GM12878 (cell line): ENCODE measurements around the gene CPSF6. TPM values are rescaled to one million over a fixed set of nuclear protein-coding genes. Genes with fewer than 3 reads are reported as not detected.

ENCODE experiments used
- ATAC-seq: fragments of 200-7000 bp; cut with Tn5 transposase; 3 replicates; pipeline ENCODE4 v1.9.1; 2020; ENCODE audit warnings: mild to moderate bottlenecking, moderate library complexity
- BruUV-seq: library from RNA; stranded (reverse); fragments of 400-500 nt; replicated peaks from 2 replicates; lab custom pipeline; 2021; lab: Mats Ljungman, UMichigan
- CTCF ChIA-PET: fragments of 300-600 bp; sonication (Branson Sonifier 250); formaldehyde crosslinking; extraction: SDS; loops from one replicate; lab custom pipeline; 2021; ENCODE audit warnings: inconsistent platforms; lab: Yijun Ruan, JAX
- POLR2A ChIA-PET: fragments of 350-600 bp; formaldehyde crosslinking; extraction: SDS; loops from one replicate; lab custom pipeline; 2021; ENCODE audit warnings: inconsistent platforms; lab: Charles Lee
- RAD21 ChIA-PET: fragments of 300-600 bp; sonication (Branson Sonifier 250); formaldehyde crosslinking; loops from one replicate; lab custom pipeline; 2023; ENCODE audit warnings: antibody characterized with exemption; ENCODE audit not compliant: unreplicated experiment; lab: Charles Lee
- SMC1A ChIA-PET: fragments of 300-600 bp; sonication (Branson Sonifier 250); formaldehyde crosslinking; loops from one replicate; lab custom pipeline; 2023; ENCODE audit not compliant: unreplicated experiment, uncharacterized antibody; lab: Charles Lee
- DNase-seq: peaks from one replicate; pipeline ENCODE4 v3.0.0-alpha.2; 2011; ENCODE audit warnings: low read depth, low spot score
- FAIRE-seq: peaks from 3 replicates; lab custom pipeline; 2011; peaks lifted over from hg19 to GRCh38; lab: Jason Lieb, UNC
- H2AFZ ChIP-seq: 2 replicates; pipeline ENCODE4 v1.6.0; 2011; ENCODE audit warnings: low read depth, low read length, control low read depth; ENCODE audit not compliant: control insufficient read depth
- H3K27ac ChIP-seq: 2 replicates; pipeline ENCODE4 v1.5.1; 2011; ENCODE audit warnings: control low read depth; ENCODE audit not compliant: control insufficient read depth, insufficient read depth
- H3K27me3 ChIP-seq, 2 experiments: replicated peaks in 1 of 2; 2 replicates each; pipeline versions ENCODE4 v1.6.0 to v1.6.1; 2011; ENCODE audit warnings: low read length in 1 of 2; ENCODE audit not compliant: control insufficient read depth in 2 of 2, insufficient read depth in 2 of 2
- H3K36me3 ChIP-seq, 2 experiments: 2 replicates each; pipeline ENCODE4 v1.5.1; 2011; ENCODE audit warnings: low read length in 1 of 2; ENCODE audit not compliant: control insufficient read depth in 2 of 2, insufficient read depth in 2 of 2
- H3K4me1 ChIP-seq: 2 replicates; pipeline ENCODE4 v1.6.1; 2011; ENCODE audit warnings: mild to moderate bottlenecking, low read length, moderate library complexity, mixed read lengths; ENCODE audit not compliant: control insufficient read depth, insufficient read depth
- H3K4me2 ChIP-seq: 2 replicates; pipeline ENCODE4 v1.6.0; 2011; ENCODE audit warnings: control low read depth; ENCODE audit not compliant: control insufficient read depth, insufficient read depth
- H3K4me3 ChIP-seq: fragments of 200-600 bp; sonication (generic); 2 replicates; pipeline ENCODE4 v1.5.1; 2016
- H3K79me2 ChIP-seq: 2 replicates; pipeline ENCODE4 v1.6.0; 2011; ENCODE audit warnings: low read length; ENCODE audit not compliant: control insufficient read depth, insufficient read depth
- H3K9ac ChIP-seq: 2 replicates; pipeline ENCODE4 v1.8.0; 2011; ENCODE audit warnings: low read length, control low read depth, mixed read lengths; ENCODE audit not compliant: control insufficient read depth, insufficient read depth
- H3K9me3 ChIP-seq: replicated peaks from 3 replicates; pipeline ENCODE4 v1.5.1; 2011; ENCODE audit warnings: mild to moderate bottlenecking, low read length; ENCODE audit not compliant: control insufficient read depth, insufficient read depth
- H4K20me1 ChIP-seq: 2 replicates; pipeline ENCODE4 v1.6.0; 2011; ENCODE audit not compliant: control insufficient read depth, insufficient read depth
- CEBPB ChIP-seq, 2 experiments: fragments of 150-350 bp in 1 of 2; IDR thresholded peaks; 2 replicates each; pipeline ENCODE4 v1.6.1; 2012 to 2014; ENCODE audit warnings: low read depth in 2 of 2, low read length in 2 of 2, borderline replicate concordance in 1 of 2, inconsistent platforms in 1 of 2
- FOS ChIP-seq: IDR thresholded peaks from 3 replicates; pipeline ENCODE4 v1.6.1; 2011; ENCODE audit warnings: borderline replicate concordance; ENCODE audit not compliant: insufficient read length; ENCODE audit errors: extremely low read depth
- NR2F1 ChIP-seq: fragments of 450-650 bp; conservative IDR thresholded peaks from 2 replicates; pipeline ENCODE4 v1.6.1; 2017; ENCODE audit warnings: mild to moderate bottlenecking
- PKNOX1 ChIP-seq: fragments of 450-650 bp; IDR thresholded peaks from 2 replicates; pipeline ENCODE4 v1.6.1; 2016; ENCODE audit warnings: mild to moderate bottlenecking
- POU2F2 ChIP-seq: IDR thresholded peaks from 3 replicates; pipeline ENCODE4 v1.6.1; 2011; ENCODE audit warnings: low read depth, mild to moderate bottlenecking, low read length, borderline replicate concordance
- RUNX3 ChIP-seq: IDR thresholded peaks from 2 replicates; pipeline ENCODE4 v1.6.1; 2012; ENCODE audit warnings: low read length, inconsistent platforms
- YY1 ChIP-seq: IDR thresholded peaks from 2 replicates; pipeline ENCODE4 v1.6.1; 2011; ENCODE audit warnings: low read depth, mild to moderate bottlenecking, low read length
- ZNF207 ChIP-seq: fragments of 450-650 bp; IDR thresholded peaks from 2 replicates; pipeline ENCODE4 v1.6.1; 2014; ENCODE audit warnings: antibody characterized with exemption, mild to moderate bottlenecking, borderline replicate concordance
- WGBS: methylation state at CpG from one replicate; pipeline ENCODE4 v1.1.6; 2016; ENCODE audit warnings: low lambda C conversion rate; ENCODE audit not compliant: insufficient replicate concordance, insufficient coverage; ENCODE audit errors: missing lambda C conversion rate; 5-methylcytosine and 5-hydroxymethylcytosine counted together
- in situ Hi-C: fragments of 300-500 bp; cut with MboI; formaldehyde crosslinking; loops from 9 replicates; pipeline ENCODE4 v1.14.3; 2018; ENCODE audit warnings: mixed read lengths
- intact Hi-C: fragments of 100-400 bp; cut with micrococcal nuclease; formaldehyde crosslinking; loops from one replicate; pipeline ENCODE4 v1.14.2; 2022; ENCODE audit not compliant: unreplicated experiment
- polyA plus RNA-seq, 11 experiments: library from polyadenylated mRNA; depleted of rRNA in 4 of 11; unstranded in 6 of 11; stranded (reverse) in 5 of 11; fragments of >200 nt; fragmentation: Nextera tagmentation in 4 of 11; fragmentation: Illumina TruSeq in 1 of 11; extraction: Ambion mirVana in 4 of 11; extraction: Trizol in 1 of 11; gene quantifications; 1 replicate in 1 of 11; 2 replicates in 10 of 11; pipeline versions ENCODE4 v1.2.1 to v1.2.3, GENCODE V29; 2011 to 2016; ENCODE audit warnings: inconsistent platforms in 2 of 11, missing spikeins in 2 of 11, low read depth in 1 of 11
- total RNA-seq, 4 experiments: library from RNA; depleted of rRNA in 3 of 4; stranded (reverse); fragments of >200 nt in 3 of 4; fragmentation: Illumina TruSeq in 1 of 4; extraction: Trizol in 1 of 4; gene quantifications; 2 replicates each; pipeline versions ENCODE4 v1.2.1 to v1.2.3, GENCODE V29; 2013 to 2021

The CPSF6 gene
- total and polyA plus RNA-seq, 10 of the 15 experiments (the other 5 are each of a cell fraction or from before 2014, with no cell fraction given), result 40.9 to 150 (median 79.1) TPM

- no TSS peak for BruUV-seq
- POLR2A ChIA-PET, result interaction anchor here (0.6 kb wide), 1 partner anchor 57 kb away, joined by 3 read pairs; no protein-coding TSS in a partner anchor
- H3K4me1 ChIP-seq, result no peaks in the 10 kb centered on the region
- no peak overlapping the region for H3K27ac ChIP-seq
- H4K20me1 ChIP-seq, result no peaks in the 10 kb centered on the region
- no peak overlapping the region for H2AFZ ChIP-seq
- DNase-seq (no peak), FAIRE-seq (no peak), ATAC-seq (no peak; the same call in 2 of the 3 replicates)
- intact Hi-C loops, result no loop called here
- no peaks in the 10 kb centered on the region for H3K27me3 ChIP-seq
- TF ChIP-seq NR2F1 (no peak), CEBPB (IDR thresholded peaks at IDR 0.05; ENCODE audit: borderline replicate concordance in 1 of 2, low read depth in 2 of 2, low read length in 2 of 2) (no peak)
- H3K4me2 ChIP-seq, result no peak overlapping the region
- 96% methylated on average over 8 of the region's 8 CpGs for WGBS
- SMC1A ChIA-PET, result interaction anchor here (0.9 kb wide), 1 partner anchor 29 kb away, joined by 3 read pairs; no protein-coding TSS in a partner anchor
- H3K9me3 ChIP-seq, result no peaks in the 10 kb centered on the region
- in situ Hi-C loops, result no loop called here
- H3K79me2 ChIP-seq, result no peaks in the 10 kb centered on the region
- RAD21 ChIA-PET, result no interaction called here
- CTCF ChIA-PET, result interaction anchor here (0.9 to 1.4 kb wide), 2 partner anchors 122 to 123 kb away, joined by 3 read pairs; no protein-coding TSS in a partner anchor
- no peak overlapping the region for H3K9ac ChIP-seq
- no peak overlapping the region for H3K4me3 ChIP-seq
- H3K36me3 ChIP-seq, result no peaks in the 10 kb centered on the region
Observed at GRCh38 chr12:69278814-69279782, 39.7 kb downstream of the CPSF6 start.

- ChIA-PET SMC1A (interaction anchor here (1.0 kb wide), 1 partner anchor 47 kb away, joined by 3 read pairs; no protein-coding TSS in a partner anchor), RAD21 (no interaction called here), POLR2A (no interaction called here), CTCF (interaction anchor here (1.4 to 1.5 kb wide), 2 partner anchors 36 to 355 kb away, joined by 4 read pairs; no protein-coding TSS in a partner anchor)
- Histone ChIP-seq H3K27me3 (no peaks in the 10 kb centered on the region; a peak in 1 of 4 replicates), H3K4me3 (no peak overlapping the region), H3K4me1 (no peaks in the 10 kb centered on the region), H2AFZ (no peak overlapping the region), H4K20me1 (no peaks in the 10 kb centered on the region), H3K9ac (no peak overlapping the region), H3K36me3 (no peaks in the 10 kb centered on the region), H3K4me2 (no peak overlapping the region), H3K79me2 (no peaks in the 10 kb centered on the region), H3K9me3 (no peaks in the 10 kb centered on the region), H3K27ac (no peak overlapping the region)
- ATAC-seq, result peak; percentile 23; the same call in 1 of the 3 replicates
- TF ChIP-seq RUNX3 (0 out of 2 replicates have a peak, but pooled peaks have one; percentile 13), FOS (no peak), ZNF207 (no peak), YY1 (0 out of 2 replicates have a peak, but pooled peaks have one; percentile 23), PKNOX1 (no peak), POU2F2 (no peak)
- intact Hi-C loops (no loop called here), in situ Hi-C loops (no loop called here)
- no TSS peak for BruUV-seq
- 7% methylated on average over 19 of the region's 19 CpGs for WGBS
- FAIRE-seq, result no peak
- DNase-seq, result no peak
Observed at GRCh38 chr12:69284131-69284530, 44.8 kb downstream of the CPSF6 start.
